Naive B cell (primary cell): ENCODE results near the gene MPDU1. TPM values are rescaled to one million over a fixed set of nuclear protein-coding genes. Genes with fewer than 3 reads are reported as not detected.
"Not testable (repeated sequence)": the region's sequence is repeated elsewhere in the genome, so short reads cannot be mapped to it uniquely, and the experiment has no call there.

Experiments used
- ATAC-seq, 2 donors: fragments of 150-1000 bp; cut with Tn5 transposase; 2 replicates each; pipeline ENCODE4 v1.10.0; 2021; ENCODE audit warnings: low read depth in 2 of 2, mild to moderate bottlenecking in 2 of 2, moderate library complexity in 2 of 2
- DNase-seq: peaks from one replicate; pipeline ENCODE4 v3.0.0; 2022
- H3K27ac Mint-ChIP-seq, 6 donors: one replicate each; pipeline ENCODE4 v1.8.0; 2020 to 2022; ENCODE audit warnings: mild to moderate bottlenecking in 6 of 6, mixed read lengths in 6 of 6, moderate library complexity in 5 of 6, inconsistent platforms in 2 of 6
- H3K27me3 Mint-ChIP-seq, 3 donors: one replicate each; pipeline ENCODE4 v1.8.0; 2021 to 2022; ENCODE audit warnings: mixed read lengths in 3 of 3, mild to moderate bottlenecking in 1 of 3
- H3K36me3 Mint-ChIP-seq, 2 donors: one replicate each; pipeline ENCODE4 v1.8.0; 2020 to 2022; ENCODE audit warnings: mixed read lengths in 2 of 2, inconsistent platforms in 1 of 2, mild to moderate bottlenecking in 1 of 2
- H3K4me1 Mint-ChIP-seq, 3 donors: one replicate each; pipeline ENCODE4 v1.8.0; 2020 to 2022; ENCODE audit warnings: mixed read lengths in 3 of 3, inconsistent platforms in 1 of 3, mild to moderate bottlenecking in 1 of 3, moderate library complexity in 1 of 3
- H3K4me3 Mint-ChIP-seq, 8 donors: one replicate each; pipeline ENCODE4 v1.8.0; 2020 to 2022; ENCODE audit warnings: mild to moderate bottlenecking in 8 of 8, mixed read lengths in 8 of 8, moderate library complexity in 8 of 8, inconsistent platforms in 2 of 8
- H3K9me3 Mint-ChIP-seq, 7 donors: one replicate each; pipeline ENCODE4 v1.8.0; 2020 to 2022; ENCODE audit warnings: mixed read lengths in 7 of 7, mild to moderate bottlenecking in 5 of 7, inconsistent platforms in 2 of 7, moderate library complexity in 1 of 7
- polyA plus RNA-seq, 6 donors: library from polyadenylated mRNA; unstranded; fragments of 300-500 nt; fragmentation: Illumina TruSeq; gene quantifications; one replicate each; pipeline ENCODE4 v1.2.3, GENCODE V29; 2021; ENCODE audit warnings: low read depth in 6 of 6

Gene MPDU1
- polyA plus RNA-seq, 6 donors from 2014 or later, result 27.8 to 59.7 (median 43.1) TPM

DNA sequence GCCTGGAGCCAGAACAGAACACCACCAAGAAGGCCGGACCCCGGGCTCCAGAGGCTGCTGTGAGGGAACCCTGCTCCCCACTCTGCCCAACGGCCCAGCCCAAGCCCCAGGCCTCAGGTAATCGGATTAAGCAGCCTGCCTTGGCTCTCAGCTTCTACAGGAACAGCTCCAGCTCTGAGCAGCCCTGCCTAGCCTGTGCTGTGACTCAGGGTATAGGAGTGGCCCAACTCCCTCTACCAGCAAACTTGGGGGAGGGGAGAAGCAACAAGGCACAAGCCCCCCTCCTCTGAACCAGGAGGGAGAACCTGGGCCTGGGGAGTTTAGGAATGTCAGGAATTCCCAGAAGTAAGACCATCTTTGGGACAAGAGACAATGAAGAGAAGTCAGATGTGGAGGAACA, 7.1 kb downstream of the MPDU1 start:
- Mint-ChIP-seq H3K9me3 (no peaks in the 10 kb centered on the region), H3K27me3 (no peaks in the 10 kb centered on the region), H3K4me3 (no peak overlapping the region), H3K27ac (no peak overlapping the region), H3K36me3 (peaks cover 13 to 30% of the 10 kb centered on the region in 2 donors), H3K4me1 (peaks cover 5 to 10% (median 6%) of the 10 kb centered on the region in 3 donors)
- ATAC-seq, result no peak
- no peak for DNase-seq

- H3K36me3 Mint-ChIP-seq, result peaks cover 13 to 30% of the 10 kb centered on the region in 2 donors
- H3K27ac Mint-ChIP-seq, result no peak overlapping the region
Observed at GRCh38 chr17:7591596-7591995, 7.9 kb downstream of the MPDU1 start.

DNA sequence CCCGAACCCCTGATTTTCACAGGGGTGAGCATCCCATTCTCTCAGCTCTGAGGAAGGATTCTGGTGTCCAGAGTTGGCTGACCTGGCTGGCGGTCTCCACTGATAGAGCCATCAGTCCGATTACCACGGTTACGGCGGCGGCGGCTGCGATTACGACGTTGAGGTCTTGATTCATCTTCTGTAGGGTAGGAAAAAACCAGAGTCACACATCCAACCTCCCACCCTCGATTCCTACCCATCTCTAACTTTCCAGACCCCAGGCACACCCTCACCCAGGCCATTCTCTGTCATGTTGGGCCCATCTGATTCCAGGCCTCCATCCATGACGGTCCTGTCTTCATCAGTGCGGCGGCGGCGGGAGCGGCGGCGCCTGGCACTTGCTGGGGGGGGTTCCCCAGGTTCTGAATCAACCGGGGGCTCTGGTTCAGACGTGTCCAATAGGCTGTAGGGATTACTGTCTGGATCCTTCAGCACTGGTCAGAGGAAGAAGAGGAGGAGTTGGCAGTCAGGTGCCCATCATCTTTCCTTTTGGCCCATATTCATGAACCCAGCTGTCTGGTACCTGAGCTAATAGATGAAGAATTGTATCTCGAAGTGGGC, 8.9 kb downstream of the MPDU1 start:
- Mint-ChIP-seq H3K4me3 (no peak overlapping the region), H3K27ac (peak overlapping the region in 1 of 6 donors; percentile 28), H3K4me1 (peaks cover 2 to 9% (median 6%) of the 10 kb centered on the region in 3 donors), H3K27me3 (no peaks in the 10 kb centered on the region), H3K36me3 (peaks cover 13 to 30% of the 10 kb centered on the region in 2 donors), H3K9me3 (no peaks in the 10 kb centered on the region)
- no peak for ATAC-seq
- DNase-seq, result no peak

More at GRCh38 chr17:7591596-7591995, 7.9 kb downstream of the MPDU1 start:
- no peak for ATAC-seq
- peaks cover 2 to 9% (median 6%) of the 10 kb centered on the region in 3 donors for H3K4me1 Mint-ChIP-seq
- H3K9me3 Mint-ChIP-seq, result no peaks in the 10 kb centered on the region
- H3K27me3 Mint-ChIP-seq, result no peaks in the 10 kb centered on the region
- H3K4me3 Mint-ChIP-seq, result no peak overlapping the region
- DNase-seq, result no peak

GRCh38 chr17:7593296-7593695, 9.6 kb downstream of the MPDU1 start:
- ATAC-seq, result no peak
- Mint-ChIP-seq H3K9me3 (no peaks in the 10 kb centered on the region), H3K27ac (no peak overlapping the region)

DNA sequence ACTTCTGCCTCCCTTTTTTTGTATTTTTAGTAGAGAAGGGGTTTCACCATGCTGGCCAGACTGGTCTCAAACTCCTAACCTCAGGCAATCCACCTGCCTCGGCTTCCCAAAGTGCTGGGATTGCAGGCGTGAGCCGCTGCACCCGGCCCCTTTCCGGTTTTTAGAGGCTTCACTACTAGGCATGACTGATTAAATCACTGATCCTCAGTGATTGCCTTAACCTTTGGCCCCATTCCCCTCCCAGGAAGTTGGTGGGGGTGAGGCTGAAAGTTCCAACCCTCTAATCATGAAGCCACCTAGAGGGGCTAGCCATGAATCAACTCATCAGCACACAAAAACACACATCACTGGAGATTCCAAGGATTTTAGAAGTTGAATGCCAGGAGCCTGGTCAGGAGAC, 13.9 kb downstream of the MPDU1 start:
- not testable (repeated sequence) for H3K4me1 Mint-ChIP-seq, H3K27me3 Mint-ChIP-seq, H3K27ac Mint-ChIP-seq, ATAC-seq, H3K9me3 Mint-ChIP-seq, DNase-seq, H3K4me3 Mint-ChIP-seq
- peaks cover 13 to 32% of the 10 kb centered on the region in 2 donors for H3K36me3 Mint-ChIP-seq

More at GRCh38 chr17:7593296-7593695, 9.6 kb downstream of the MPDU1 start:
- H3K27me3 Mint-ChIP-seq, result no peaks in the 10 kb centered on the region
- DNase-seq, result no peak
- H3K4me3 Mint-ChIP-seq, result no peak overlapping the region
- peaks cover 14 to 24% of the 10 kb centered on the region in 2 donors for H3K36me3 Mint-ChIP-seq
- peaks cover 0 to 5% (median under 1%) of the 10 kb centered on the region in 3 donors for H3K4me1 Mint-ChIP-seq

DNA sequence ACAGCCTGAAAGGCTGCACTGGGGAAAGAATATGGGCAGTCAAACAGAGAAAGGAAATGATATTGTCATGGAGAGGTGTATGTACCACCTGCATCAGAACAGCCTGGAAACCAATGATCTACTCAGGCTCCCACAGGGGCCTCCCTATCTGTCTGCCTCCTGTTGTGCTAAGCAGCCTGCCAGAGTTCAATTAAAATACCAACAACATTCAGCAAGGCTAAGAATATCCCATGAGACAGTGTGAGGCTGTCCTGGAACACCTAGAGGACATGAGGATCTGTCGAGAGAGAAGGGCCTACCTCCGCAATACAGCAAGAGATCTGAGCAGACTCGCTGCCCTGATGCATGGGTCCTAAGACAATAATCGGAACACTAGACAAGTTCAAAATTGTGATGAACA, 22.6 kb downstream of the MPDU1 start:
- DNase-seq, result no peak
- no peak overlapping the region for H3K4me3 Mint-ChIP-seq
- no peak overlapping the region for H3K27ac Mint-ChIP-seq
- no peaks in the 10 kb centered on the region for H3K27me3 Mint-ChIP-seq
- H3K9me3 Mint-ChIP-seq, result no peaks in the 10 kb centered on the region
- ATAC-seq, result no peak
- peaks cover 14 to 24% (median 22%) of the 10 kb centered on the region in 3 donors for H3K4me1 Mint-ChIP-seq
- peaks cover 8 to 11% of the 10 kb centered on the region in 2 donors for H3K36me3 Mint-ChIP-seq

DNA sequence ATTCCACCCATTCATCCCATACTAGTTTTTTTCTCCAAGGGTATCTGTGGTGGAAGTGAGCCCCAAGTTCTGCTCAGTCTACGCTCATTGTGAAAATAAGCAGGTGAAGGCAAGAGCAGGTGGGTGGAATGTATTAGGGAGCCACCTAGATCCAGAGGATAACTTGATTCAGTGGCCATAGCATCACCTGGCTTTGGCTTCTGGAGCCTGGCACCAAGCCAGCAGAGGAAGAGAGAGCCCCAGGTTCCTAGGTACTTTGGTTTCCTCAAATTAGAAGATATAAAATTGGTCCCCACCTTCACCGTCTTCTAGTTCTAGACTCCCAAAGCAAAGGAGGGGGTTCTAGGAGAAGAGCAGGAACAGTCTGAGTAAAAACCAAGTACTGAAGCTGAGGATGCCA, 27.0 kb downstream of the MPDU1 start:
- ATAC-seq (no peak), DNase-seq (no peak)
- Mint-ChIP-seq H3K9me3 (no peaks in the 10 kb centered on the region), H3K27me3 (no peaks in the 10 kb centered on the region), H3K27ac (no peak overlapping the region), H3K36me3 (no peaks in the 10 kb centered on the region), H3K4me3 (peak overlapping the region in 1 of 8 donors; percentile 46), H3K4me1 (peaks cover 38 to 52% (median 42%) of the 10 kb centered on the region in 3 donors)

- H3K27ac Mint-ChIP-seq, result peak overlapping the region in 2 of 6 donors; percentile 44 to 84
- DNase-seq (no peak), ATAC-seq (no peak)
- no peaks in the 10 kb centered on the region for H3K27me3 Mint-ChIP-seq
- peaks cover 31 to 45% (median 34%) of the 10 kb centered on the region in 3 donors for H3K4me1 Mint-ChIP-seq
- H3K36me3 Mint-ChIP-seq, result no peaks in the 10 kb centered on the region
- no peaks in the 10 kb centered on the region for H3K9me3 Mint-ChIP-seq
- peak overlapping the region in 6 of 8 donors; percentile 25 to 94 (median 71) for H3K4me3 Mint-ChIP-seq
Observed at GRCh38 chr17:7611635-7612293, 28.1 kb downstream of the MPDU1 start.

GRCh38 chr17:7612294-7612640, 28.6 kb downstream of the MPDU1 start:
- DNase-seq (no peak), ATAC-seq (no peak)
- Mint-ChIP-seq H3K27ac (peak overlapping the region in 3 of 6 donors; percentile 42 to 84 (median 44)), H3K36me3 (no peaks in the 10 kb centered on the region), H3K27me3 (no peaks in the 10 kb centered on the region), H3K4me3 (peak overlapping the region in 6 of 8 donors; percentile 24 to 94 (median 77)), H3K9me3 (no peaks in the 10 kb centered on the region), H3K4me1 (peaks cover 31 to 45% (median 34%) of the 10 kb centered on the region in 3 donors)

GRCh38 chr17:7613769-7614424, 30.2 kb downstream of the MPDU1 start:
- Mint-ChIP-seq H3K27ac (peak overlapping the region; percentile 84 to 95 (median 92)), H3K9me3 (no peaks in the 10 kb centered on the region), H3K4me1 (peaks cover 31 to 42% (median 34%) of the 10 kb centered on the region in 3 donors), H3K4me3 (peak overlapping the region; percentile 82 to 94 (median 92)), H3K36me3 (no peaks in the 10 kb centered on the region), H3K27me3 (peaks cover 0 to 3% (median 0%) of the 10 kb centered on the region in 3 donors)
- DNase-seq, result no peak
- no peak for ATAC-seq

- Mint-ChIP-seq H3K4me1 (peaks cover 30 to 39% (median 31%) of the 10 kb centered on the region in 3 donors), H3K9me3 (no peaks in the 10 kb centered on the region), H3K27ac (peak within 1 kb of the TSS; percentile 84 to 99 (median 98)), H3K36me3 (no peaks in the 10 kb centered on the region), H3K4me3 (peak within 1 kb of the TSS; percentile 82 to 98 (median 94)), H3K27me3 (peaks cover 0 to 4% (median 0%) of the 10 kb centered on the region in 3 donors)
- ATAC-seq (peak; percentile 85 to 87), DNase-seq (peak; percentile 99)
Observed at GRCh38 chr17:7614425-7615264, 31.0 kb downstream of the MPDU1 start, which contains the start of gene FXR2. Gene FXR2, minus strand, starts transcription at chr17:7614897. Its CDS starts 365 bp downstream, at chr17:7614532.

GRCh38 chr17:7615265-7615747, 31.7 kb downstream of the MPDU1 start:
- ATAC-seq, result peak; percentile 23 to 26
- H3K4me1 Mint-ChIP-seq, result peaks cover 29 to 36% (median 31%) of the 10 kb centered on the region in 3 donors
- H3K36me3 Mint-ChIP-seq, result no peaks in the 10 kb centered on the region
- peak overlapping the region; percentile 82 to 98 (median 94) for H3K4me3 Mint-ChIP-seq
- H3K9me3 Mint-ChIP-seq, result no peaks in the 10 kb centered on the region
- peak overlapping the region; percentile 84 to 99 (median 98) for H3K27ac Mint-ChIP-seq
- H3K27me3 Mint-ChIP-seq, result peaks cover 0 to 4% (median 0%) of the 10 kb centered on the region in 3 donors
- DNase-seq, result no peak

DNA sequence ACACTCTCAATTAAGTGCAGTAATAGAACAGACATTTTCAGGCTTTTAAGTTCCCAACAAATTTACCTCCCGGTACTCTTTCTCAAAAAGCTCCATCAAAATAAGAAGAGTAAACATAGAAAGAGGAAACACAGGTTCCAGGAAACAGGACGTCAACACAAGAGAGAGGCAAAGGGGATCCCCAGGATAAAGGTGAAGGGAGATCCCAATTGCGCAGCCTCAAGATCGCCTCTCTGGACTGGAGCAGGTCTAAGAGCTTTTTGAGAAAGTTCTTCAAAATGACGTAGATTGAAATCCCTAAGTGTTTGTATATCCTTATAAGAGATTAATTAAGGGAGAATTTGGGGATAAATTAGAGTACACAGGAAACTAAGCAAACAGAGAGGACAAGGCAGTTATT, 35.0 kb downstream of the MPDU1 start:
- H3K27ac Mint-ChIP-seq, result no peak overlapping the region
- H3K4me1 Mint-ChIP-seq, result peaks cover 3 to 6% (median 5%) of the 10 kb centered on the region in 3 donors
- H3K4me3 Mint-ChIP-seq, result no peak overlapping the region
- H3K27me3 Mint-ChIP-seq, result peaks cover 0 to 4% (median 0%) of the 10 kb centered on the region in 3 donors
- ATAC-seq (no peak), DNase-seq (no peak)
- no peaks in the 10 kb centered on the region for H3K9me3 Mint-ChIP-seq
- H3K36me3 Mint-ChIP-seq, result no peaks in the 10 kb centered on the region
